EL (cell line): ENCODE measurements around the gene TBL1X.
"Not testable (repeated sequence)": the region's sequence is repeated elsewhere in the genome, so short reads cannot be mapped to it uniquely, and the experiment has no call there.

Experiments used
- DNase-seq: peaks from one replicate; pipeline ENCODE4 v3.0.0-alpha.2; 2016

TBL1X gene

DNA sequence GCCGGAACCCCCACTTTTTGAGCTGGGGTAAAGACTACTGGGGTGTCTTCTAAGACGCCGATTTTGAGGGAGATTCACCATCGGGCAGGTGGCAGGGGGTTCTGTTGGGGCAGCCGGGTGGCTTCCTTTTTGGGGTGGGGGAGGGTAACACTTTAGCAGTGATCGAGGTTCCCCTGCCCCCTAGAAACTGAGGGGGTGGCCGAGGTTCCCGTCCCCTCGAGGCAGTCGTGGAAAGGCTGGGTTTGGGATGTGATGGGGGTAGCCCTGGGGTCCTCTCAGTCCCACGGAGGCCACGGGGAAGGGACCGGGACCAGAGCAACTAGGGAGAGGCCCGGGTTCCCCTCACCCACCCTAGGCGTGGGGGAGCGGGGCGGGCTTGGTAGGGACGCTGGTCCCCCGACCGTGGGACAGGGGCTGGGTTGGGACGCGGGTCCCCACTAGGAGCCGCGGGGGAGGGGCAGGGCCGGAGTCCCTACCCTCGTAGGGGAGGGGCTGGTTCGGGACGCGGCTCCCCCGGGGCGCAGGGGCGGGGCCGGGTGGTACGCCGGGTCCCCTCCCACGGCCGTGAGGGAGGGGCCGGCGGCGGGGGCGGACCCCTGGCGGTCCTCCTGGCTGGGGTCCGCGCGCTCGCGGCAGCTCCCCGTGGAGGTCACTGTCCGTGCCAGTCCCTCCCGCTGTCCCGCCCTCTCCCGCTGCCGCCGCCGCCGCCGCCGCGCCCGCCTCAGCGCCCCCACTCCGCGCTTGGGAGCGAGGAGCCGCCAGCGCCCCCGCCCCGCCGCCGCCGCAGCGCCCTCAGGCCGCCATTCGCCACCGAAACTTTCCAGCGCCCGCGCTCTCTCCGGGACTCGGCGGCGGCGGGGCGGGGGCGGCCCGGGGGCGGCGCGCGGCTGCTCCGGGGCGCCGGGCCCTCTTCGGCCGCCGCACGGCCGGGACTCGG lies at the start of gene TBL1X:
TSS of gene TBL1X (plus strand) at position 624 of the 937 bp plus-strand sequence. CDS start 188,529 bp downstream, outside the sequence.
- DNase-seq: peak; percentile 63

GRCh38 chrX:9416562-9417348 lies 48.1 kb upstream of the TBL1X start:
- peak; percentile 0 for DNase-seq

DNA sequence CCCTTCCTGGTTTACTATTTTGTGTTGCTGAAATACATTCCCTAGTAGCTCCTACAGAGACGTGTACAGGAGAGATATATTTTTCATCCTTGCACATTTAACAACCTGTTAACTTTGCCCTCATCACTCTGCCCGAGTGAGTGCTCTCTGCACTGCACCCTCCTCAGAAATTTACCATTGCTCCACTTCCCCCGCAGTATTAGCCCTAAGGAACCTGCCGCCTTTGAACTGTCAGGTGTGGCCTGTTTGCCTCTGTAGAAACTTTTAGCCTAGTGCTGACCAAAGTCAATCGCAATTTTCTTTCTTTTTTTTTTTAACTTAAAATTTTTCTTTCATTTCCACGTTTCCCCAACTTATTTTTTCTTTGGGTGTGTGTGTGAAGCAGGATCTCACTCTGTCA lies 46.6 kb upstream of the TBL1X start:
- no peak for DNase-seq

- DNase-seq: peak; percentile 1
These were observed 44.3 kb upstream of the TBL1X start for GRCh38 chrX:9420275-9421265.

DNA sequence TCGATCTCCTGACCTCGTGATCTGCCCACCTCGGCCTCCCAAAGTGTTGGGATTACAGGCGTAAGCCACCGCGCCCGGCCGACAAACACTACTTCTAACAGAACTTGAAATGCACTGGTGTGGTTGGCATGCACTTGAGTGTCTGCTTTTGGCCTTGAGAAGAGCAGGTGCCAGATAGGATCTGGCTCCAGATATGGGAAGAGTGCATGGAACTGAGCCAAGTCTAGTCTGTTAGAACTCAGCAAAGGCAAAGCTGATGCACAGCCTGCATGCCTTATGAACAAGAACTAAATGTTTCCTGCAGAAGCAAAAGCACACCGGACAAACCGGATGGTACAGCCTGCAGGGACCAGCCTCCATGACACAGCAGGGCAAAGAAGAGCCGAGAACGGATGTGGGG lies 35.1 kb upstream of the TBL1X start:
- DNase-seq: no peak

GRCh38 chrX:9430346-9430921 lies 34.4 kb upstream of the TBL1X start:
- DNase-seq: no peak

- DNase-seq: no peak
These were observed 33.6 kb upstream of the TBL1X start for GRCh38 chrX:9431281-9431680.

- no peak for DNase-seq
These were observed 31.3 kb upstream of the TBL1X start for GRCh38 chrX:9433596-9433995.

DNA sequence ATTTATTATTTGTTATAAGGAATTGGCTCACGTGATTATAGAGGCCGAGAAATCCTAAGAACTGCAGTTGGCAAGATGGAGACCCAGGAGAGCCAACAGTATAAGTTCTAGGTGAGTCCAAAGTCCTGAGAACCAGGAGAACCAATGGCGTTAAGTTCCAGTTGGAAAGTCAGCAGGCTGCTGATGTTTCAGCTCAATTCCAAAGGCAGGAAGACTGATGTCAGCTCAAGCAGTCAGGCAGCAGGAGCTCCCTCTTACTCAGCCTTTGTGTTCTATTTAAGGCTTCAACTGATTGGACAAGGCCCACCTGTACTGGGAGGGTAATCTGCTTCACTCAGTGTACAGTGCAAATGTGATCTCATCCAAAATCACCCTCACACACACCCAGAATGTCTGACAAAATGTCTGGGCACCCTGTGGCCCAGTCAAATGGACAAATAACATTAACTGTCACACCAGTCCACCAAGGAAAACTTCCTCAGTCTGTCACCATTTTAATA lies 30.8 kb upstream of the TBL1X start:
- DNase-seq: no peak

DNA sequence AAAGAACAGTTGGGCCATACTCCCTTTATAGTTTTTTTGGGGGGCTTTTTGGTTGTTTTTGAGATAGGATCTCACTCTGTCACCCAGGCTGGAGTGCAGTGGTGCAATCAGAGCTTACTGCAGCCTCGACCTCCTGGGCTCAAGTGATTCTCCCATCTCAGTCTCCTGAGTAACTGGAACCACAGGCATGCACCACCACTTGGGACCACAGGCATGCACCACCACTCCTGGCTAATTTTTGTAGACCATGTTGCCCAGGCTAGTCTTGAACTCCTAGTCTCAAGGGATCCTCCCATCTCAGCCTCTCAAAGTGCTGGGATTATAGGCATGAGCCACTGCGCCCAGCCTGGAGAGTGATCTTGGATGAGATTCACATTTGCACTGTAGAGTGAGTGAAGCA lies 29.8 kb upstream of the TBL1X start:
- peak; percentile 1 for DNase-seq

DNA sequence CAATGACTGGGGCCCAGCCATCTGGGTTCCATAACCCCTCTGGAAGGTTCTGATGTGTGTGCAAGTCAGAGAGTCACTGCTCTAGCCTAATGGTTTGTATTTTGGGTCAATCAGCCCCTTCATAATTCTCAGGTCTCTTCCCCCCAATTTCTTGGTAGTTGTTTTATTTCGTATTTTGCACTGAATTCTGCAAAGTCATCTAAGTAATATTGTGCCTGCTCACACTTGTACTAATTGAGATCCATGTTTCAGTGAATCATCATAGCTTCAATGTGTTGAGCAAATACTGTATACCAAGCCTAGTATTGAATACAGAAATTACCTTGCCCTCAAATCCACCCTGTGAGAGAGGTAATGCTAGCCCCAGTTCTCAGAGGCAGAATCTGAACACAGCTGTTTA lies 28.0 kb upstream of the TBL1X start:
- DNase-seq: no peak

GRCh38 chrX:9438933-9439494 lies 25.8 kb upstream of the TBL1X start:
- DNase-seq: peak; percentile 2

DNA sequence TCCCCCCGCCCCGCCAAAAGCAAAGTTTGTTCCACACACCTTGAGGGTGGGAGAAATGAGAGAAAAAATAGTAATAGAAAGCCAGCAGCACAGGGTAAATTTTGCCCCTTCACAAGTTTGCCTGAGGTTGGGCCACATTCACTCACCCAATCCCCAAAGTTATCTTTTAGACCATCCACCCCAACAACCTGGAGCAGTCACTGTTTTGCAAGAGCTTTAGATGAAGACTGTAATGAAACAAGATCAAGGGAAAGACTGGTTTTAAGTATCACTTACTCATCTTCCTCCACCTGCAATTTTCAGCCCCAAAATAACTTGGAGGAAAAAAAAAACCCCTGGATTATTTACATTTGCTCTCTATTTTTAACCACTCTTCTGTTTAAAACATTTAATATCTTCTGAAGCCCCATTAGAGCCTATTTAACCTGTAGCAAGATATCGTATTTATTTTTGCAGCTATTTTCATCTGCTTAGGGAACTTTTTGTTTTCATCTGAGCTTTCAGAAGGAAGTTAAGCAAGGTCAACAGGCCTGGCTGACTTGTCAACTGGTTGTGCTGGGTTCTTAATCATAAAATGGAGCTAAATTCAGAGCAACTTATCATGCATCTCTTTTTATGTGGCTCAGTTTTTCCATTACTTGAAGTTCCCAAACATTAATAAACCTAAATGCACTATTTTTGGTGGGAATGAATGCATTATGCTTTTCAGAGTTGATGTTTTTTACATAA lies 24.6 kb upstream of the TBL1X start:
- DNase-seq: no peak

DNA sequence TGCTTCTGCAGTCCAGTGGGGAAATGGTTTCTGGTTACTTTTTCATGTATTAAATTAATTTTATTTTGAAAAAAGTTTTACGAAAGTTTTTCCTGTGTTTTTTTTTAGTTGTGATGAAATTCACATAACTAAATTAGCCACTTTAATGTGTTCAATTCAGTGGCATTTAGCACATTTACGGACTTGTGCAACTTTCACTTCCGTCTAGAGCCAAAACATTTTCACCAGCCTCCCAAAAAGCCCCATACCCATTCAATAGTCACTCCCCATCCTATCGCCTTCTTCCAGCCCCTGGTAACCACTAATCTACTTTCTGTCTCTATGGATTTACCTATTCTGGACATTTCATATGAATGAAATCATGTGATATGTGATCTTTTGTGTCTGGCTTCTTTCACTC lies 22.8 kb upstream of the TBL1X start:
- no peak for DNase-seq

DNA sequence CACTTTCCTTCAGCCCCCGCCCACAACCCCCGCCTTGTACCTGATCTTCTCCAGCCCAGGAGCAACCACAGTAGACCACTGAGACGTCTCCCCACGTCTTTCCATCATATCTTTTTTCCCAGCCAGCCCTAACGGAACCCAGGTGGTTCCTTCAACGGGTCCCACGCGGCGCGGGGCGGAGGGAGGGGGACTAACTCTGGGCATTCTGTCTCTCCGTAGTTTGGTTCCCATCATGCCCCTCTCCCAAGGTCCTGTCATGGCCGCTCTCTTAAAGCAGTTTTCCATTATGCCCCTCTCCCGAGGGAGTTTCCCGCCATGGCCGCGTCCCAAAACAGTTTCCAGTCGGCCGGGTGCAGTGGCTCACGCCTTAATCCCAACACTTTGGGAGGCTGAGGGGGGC lies 21.5 kb upstream of the TBL1X start:
- no peak for DNase-seq

DNA sequence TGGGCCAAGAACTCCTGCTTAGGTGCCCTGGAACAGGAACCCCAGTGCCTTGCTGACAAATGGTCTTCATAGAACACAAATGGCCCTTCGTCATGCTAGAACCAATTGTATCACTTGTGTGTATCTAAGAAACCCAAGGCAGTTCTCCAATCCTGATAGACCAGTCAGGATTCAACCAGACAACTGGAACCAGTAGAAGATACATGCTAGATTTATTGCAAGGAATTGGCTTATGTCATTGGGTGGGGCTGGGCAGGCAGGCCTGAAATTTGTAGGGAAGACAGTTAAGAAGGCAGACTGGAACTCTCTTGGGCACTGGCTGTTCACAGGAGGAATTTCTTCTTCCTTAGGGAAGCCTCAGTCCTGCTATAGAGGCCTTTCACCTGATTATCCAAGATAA lies 17.0 kb upstream of the TBL1X start:
- DNase-seq: no peak

- DNase-seq: no peak
These were observed 8.4 kb upstream of the TBL1X start for GRCh38 chrX:9456250-9457074.

DNA sequence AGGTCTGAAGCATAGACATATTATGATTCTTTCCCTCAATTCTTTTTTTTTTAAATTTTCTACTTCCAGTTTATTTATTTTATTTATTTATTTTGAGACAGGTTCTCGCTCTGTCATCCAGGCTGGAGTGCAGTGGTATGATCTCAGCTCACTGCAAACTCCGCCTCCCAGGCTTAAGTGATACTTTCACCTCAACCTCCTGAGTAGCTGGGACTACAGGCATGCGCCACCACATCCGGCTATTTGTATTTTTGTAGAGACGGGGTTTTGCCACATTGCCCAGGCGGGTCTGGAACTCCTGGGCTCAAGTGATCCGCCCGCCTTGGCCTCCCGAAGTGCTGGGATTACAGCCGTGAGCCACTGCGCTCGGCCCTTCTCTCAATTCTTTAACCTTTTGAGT lies 6.8 kb upstream of the TBL1X start:
- not testable (repeated sequence) for DNase-seq

DNA sequence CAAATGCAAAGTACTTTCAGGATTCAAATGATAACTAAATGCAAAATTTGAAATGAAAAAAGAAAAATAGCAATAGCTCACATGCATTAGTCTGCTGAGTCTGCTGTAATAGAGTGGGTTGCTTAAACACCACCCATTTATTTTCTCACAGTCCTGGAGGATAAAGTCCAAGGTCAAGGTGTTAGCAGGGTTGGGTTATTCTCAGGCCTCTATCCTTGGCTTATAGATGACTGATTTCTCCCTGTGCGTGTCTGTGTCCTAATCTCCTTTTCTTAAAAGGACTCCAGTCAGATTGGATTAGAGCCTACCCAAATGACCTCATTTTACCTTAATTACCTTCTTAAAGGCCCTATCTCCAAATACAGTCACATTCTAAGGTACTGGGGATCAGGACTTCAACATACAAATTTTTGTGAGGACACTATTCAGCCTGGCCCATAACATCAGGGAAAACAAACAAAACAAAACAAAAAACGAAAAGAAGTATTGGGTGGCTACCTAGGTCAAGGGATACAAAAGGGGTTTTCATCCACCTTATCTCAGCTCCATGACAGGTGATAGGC lies 6.3 kb upstream of the TBL1X start:
- DNase-seq: no peak
